Body of pancreas (tissue), 4 donors: Measurements from ENCODE around the gene ABCA10. TPM values are rescaled to one million over a fixed set of nuclear protein-coding genes. Genes with fewer than 3 reads are reported as not detected.
"Not testable (repeated sequence)": the region's sequence is repeated elsewhere in the genome, so short reads cannot be mapped to it uniquely, and the experiment has no call there.

ENCODE experiments used
- ATAC-seq: fragments of 150-250 bp; one replicate; pipeline ENCODE4 v1.9.1; 2016
- DNase-seq, 4 donors: peaks; one replicate each; pipeline ENCODE4 v3.0.0-alpha.2; 2019
- H3K27ac ChIP-seq, 4 donors: fragments of 200-600 bp; sonication (generic); 1 replicate in 3 of 4; 2 replicates in 1 of 4; pipeline versions ENCODE4 v1.5.1 to v1.6.1; 2016 to 2019; ENCODE audit warnings: mild to moderate bottlenecking in 1 of 4, mixed read lengths in 1 of 4, moderate library complexity in 1 of 4
- H3K27me3 ChIP-seq, 2 donors: fragments of 200-600 bp; sonication (generic); one replicate each; pipeline ENCODE4 v1.6.0; 2016; ENCODE audit warnings: mild to moderate bottlenecking in 1 of 2
- H3K36me3 ChIP-seq, 2 donors: fragments of 200-600 bp; sonication (generic); replicated peaks in 1 of 2; 2 replicates each; pipeline ENCODE4 v1.5.1; 2016; ENCODE audit warnings: low read depth in 2 of 2; ENCODE audit not compliant: insufficient read depth in 1 of 2
- H3K4me1 ChIP-seq: fragments of 200-600 bp; sonication (generic); one replicate; pipeline ENCODE4 v1.6.0; 2016
- H3K4me3 ChIP-seq, 2 donors: fragments of 200-600 bp; sonication (generic); 1 replicate in 1 of 2; 2 replicates in 1 of 2; pipeline ENCODE4 v1.5.1; 2016 to 2019
- H3K9me3 ChIP-seq, 3 donors: fragments of 200-600 bp; sonication (generic); 1 replicate in 2 of 3; 2 replicates in 1 of 3; pipeline ENCODE4 v1.5.1; 2016
- POLR2A ChIP-seq, 3 donors: fragments of 450-650 bp; IDR thresholded peaks; one replicate each; pipeline ENCODE4 v1.6.1; 2016; ENCODE audit warnings: antibody characterized with exemption in 3 of 3, mild to moderate bottlenecking in 2 of 3
- WGBS, 2 donors: methylation state at CpG; one replicate each; pipeline ENCODE4 v1.1.5; 2017; 5-methylcytosine and 5-hydroxymethylcytosine counted together
- intact Hi-C: fragments of 100-400 bp; cut with DNase I; formaldehyde crosslinking; loops from one replicate; pipeline ENCODE4 v1.15.1; 2023
- total RNA-seq, 2 donors: library from RNA; depleted of rRNA; stranded (reverse); fragments of >200 nt; gene quantifications; one replicate each; pipeline ENCODE4 v1.1.0, GENCODE V29; 2016
- TF ChIP-seq, protein P1 (sequence below), 7 experiments: fragments of 450-650 bp in 4 of 7; fragments of 200-600 bp in 3 of 7; sonication (generic) in 3 of 7; IDR thresholded peaks; one replicate each; pipeline ENCODE4 v1.5.1; 2016 to 2019; ENCODE audit warnings: antibody characterized with exemption in 7 of 7

ABCA10 gene
- total RNA-seq, 2 donors from 2014 or later, result 7.3 to 30.7 TPM

- no peaks in the 10 kb centered on the region for H3K36me3 ChIP-seq
- H3K27ac ChIP-seq, result no peak overlapping the region
- no peaks in the 10 kb centered on the region for H3K4me1 ChIP-seq
- H3K4me3 ChIP-seq, result no peak overlapping the region
- intact Hi-C loops, result no loop called here
- 91 to 92% methylated on average over 4 of the region's 4 CpGs for WGBS, 2 donors
- no peaks in the 10 kb centered on the region for H3K27me3 ChIP-seq
- no peaks in the 10 kb centered on the region for H3K9me3 ChIP-seq
- TF ChIP-seq, protein P1, sequence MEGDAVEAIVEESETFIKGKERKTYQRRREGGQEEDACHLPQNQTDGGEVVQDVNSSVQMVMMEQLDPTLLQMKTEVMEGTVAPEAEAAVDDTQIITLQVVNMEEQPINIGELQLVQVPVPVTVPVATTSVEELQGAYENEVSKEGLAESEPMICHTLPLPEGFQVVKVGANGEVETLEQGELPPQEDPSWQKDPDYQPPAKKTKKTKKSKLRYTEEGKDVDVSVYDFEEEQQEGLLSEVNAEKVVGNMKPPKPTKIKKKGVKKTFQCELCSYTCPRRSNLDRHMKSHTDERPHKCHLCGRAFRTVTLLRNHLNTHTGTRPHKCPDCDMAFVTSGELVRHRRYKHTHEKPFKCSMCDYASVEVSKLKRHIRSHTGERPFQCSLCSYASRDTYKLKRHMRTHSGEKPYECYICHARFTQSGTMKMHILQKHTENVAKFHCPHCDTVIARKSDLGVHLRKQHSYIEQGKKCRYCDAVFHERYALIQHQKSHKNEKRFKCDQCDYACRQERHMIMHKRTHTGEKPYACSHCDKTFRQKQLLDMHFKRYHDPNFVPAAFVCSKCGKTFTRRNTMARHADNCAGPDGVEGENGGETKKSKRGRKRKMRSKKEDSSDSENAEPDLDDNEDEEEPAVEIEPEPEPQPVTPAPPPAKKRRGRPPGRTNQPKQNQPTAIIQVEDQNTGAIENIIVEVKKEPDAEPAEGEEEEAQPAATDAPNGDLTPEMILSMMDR (IDR thresholded peaks at IDR 0.05), result no peak
- TF ChIP-seq POLR2A (IDR thresholded peaks at IDR 0.05), result no peak
- DNase-seq (no peak), ATAC-seq (no peak)
Measured at GRCh38 chr17:69175262-69175624, 53.4 kb downstream of the ABCA10 start.

GRCh38 chr17:69173118-69173517 lies 55.5 kb downstream of the ABCA10 start:
- H3K9me3 ChIP-seq, result no peaks in the 10 kb centered on the region
- H3K27ac ChIP-seq, result no peak overlapping the region
- H3K36me3 ChIP-seq, result no peaks in the 10 kb centered on the region
- H3K4me1 ChIP-seq, result no peaks in the 10 kb centered on the region
- no peaks in the 10 kb centered on the region for H3K27me3 ChIP-seq
- WGBS, 2 donors, result 50 to 65% methylated on average over 2 of the region's 2 CpGs
- ATAC-seq (no peak), DNase-seq (no peak)
- H3K4me3 ChIP-seq, result no peak overlapping the region
- TF ChIP-seq POLR2A (IDR thresholded peaks at IDR 0.05), result no peak
- TF ChIP-seq, protein P1 (IDR thresholded peaks at IDR 0.05), result no peak
- intact Hi-C loops, result no loop called here

DNA sequence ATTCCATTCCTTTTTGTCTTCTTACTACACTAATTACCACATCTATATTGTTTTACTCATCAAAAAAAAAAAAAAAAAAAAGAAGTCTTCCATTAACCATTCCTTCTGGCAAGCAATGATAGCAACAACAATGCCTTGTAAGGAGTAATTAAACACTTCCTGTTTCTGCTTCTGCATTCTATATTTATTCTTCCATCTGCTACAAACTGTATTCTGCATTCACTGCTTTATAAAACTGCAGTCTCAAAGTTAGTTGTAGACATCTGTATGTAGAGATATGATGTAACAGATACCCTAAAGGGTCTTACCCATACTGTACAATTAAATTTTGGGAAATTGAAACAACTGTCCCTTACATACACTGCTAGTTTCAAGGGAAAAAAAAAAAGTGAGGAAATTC lies 58.2 kb downstream of the ABCA10 start:
- intact Hi-C loops, result no loop called here
- Histone ChIP-seq H3K9me3 (no peaks in the 10 kb centered on the region), H3K4me3 (no peak overlapping the region), H3K27ac (no peak overlapping the region), H3K27me3 (no peaks in the 10 kb centered on the region), H3K36me3 (no peaks in the 10 kb centered on the region), H3K4me1 (no peaks in the 10 kb centered on the region)
- DNase-seq (no peak), ATAC-seq (no peak)
- TF ChIP-seq, protein P1 (IDR thresholded peaks at IDR 0.05), result no peak
- no peak for TF ChIP-seq POLR2A (IDR thresholded peaks at IDR 0.05)

DNA sequence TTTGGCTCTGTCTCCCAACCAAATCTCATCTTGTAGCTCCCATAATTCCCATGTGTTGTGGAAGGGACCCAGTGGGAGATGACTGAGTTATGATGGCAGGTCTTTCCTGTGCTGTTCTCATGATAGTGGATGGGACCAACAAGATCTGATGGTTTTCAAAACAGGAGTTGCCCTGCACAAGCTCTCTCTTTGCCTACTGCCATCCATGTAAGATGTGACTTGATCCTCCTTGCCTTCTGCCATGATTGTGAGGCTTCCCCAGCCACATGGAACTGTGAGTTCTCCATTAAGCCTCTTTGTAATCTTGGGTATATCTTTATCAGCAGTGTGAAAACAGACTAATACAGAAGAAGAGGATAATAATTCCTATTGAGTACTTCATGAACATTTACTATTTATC lies 60.0 kb downstream of the ABCA10 start:
- H3K9me3 ChIP-seq, H3K27ac ChIP-seq, intact Hi-C loops, H3K4me3 ChIP-seq, H3K27me3 ChIP-seq, H3K4me1 ChIP-seq, H3K36me3 ChIP-seq, DNase-seq, ATAC-seq: not testable (repeated sequence)

DNA sequence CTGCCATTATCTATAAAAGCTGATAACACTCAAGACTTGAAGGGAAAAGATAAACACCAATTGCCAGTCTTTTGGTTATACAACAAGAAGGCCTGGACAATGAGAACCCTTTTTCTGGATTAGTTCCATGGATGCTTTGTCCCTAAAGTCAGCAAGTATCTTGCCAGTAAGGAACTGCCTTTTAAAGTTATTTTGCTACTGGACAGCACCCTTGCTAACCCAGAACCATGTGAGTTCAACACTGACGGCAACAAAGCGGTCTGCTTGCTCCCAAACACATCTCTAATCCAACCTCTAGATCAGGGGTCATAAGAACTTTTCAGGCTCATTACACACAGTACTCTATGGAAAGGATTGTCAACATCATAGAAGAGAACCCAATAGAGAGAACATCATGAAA lies 61.7 kb downstream of the ABCA10 start:
- Histone ChIP-seq H3K9me3 (no peaks in the 10 kb centered on the region), H3K27ac (no peak overlapping the region), H3K27me3 (no peaks in the 10 kb centered on the region), H3K4me3 (no peak overlapping the region), H3K36me3 (no peaks in the 10 kb centered on the region), H3K4me1 (no peaks in the 10 kb centered on the region)
- ATAC-seq (no peak), DNase-seq (no peak)
- intact Hi-C loops, result no loop called here
- TF ChIP-seq, protein P1 (IDR thresholded peaks at IDR 0.05), result no peak
- TF ChIP-seq POLR2A (IDR thresholded peaks at IDR 0.05), result no peak
- 96 to 100% methylated on average over 2 of the region's 2 CpGs for WGBS, 2 donors
